Liver (tissue), 3 donors: ENCODE measurements around the gene ZFP36L1.

Experiments
- GABPA ChIP-seq, 2 donors: IDR thresholded peaks in 1 of 2; conservative IDR thresholded peaks in 1 of 2; 2 replicates each; pipeline ENCODE4 v1.6.1; 2016; ENCODE audit warnings: antibody characterized with exemption in 2 of 2, mild to moderate bottlenecking in 1 of 2, moderate library complexity in 1 of 2
- HNF4A ChIP-seq, 2 donors: conservative IDR thresholded peaks; 2 replicates each; pipeline ENCODE4 v1.6.1; 2016; ENCODE audit warnings: antibody characterized with exemption in 2 of 2, mild to moderate bottlenecking in 2 of 2
- JUND ChIP-seq, 2 donors: IDR thresholded peaks; 2 replicates each; pipeline ENCODE4 v1.6.1; 2016; ENCODE audit warnings: antibody characterized with exemption in 2 of 2
- NR2F2 ChIP-seq: IDR thresholded peaks from 2 replicates; pipeline ENCODE4 v1.6.1; 2016; ENCODE audit warnings: antibody characterized with exemption
- RAD21 ChIP-seq, 2 donors: IDR thresholded peaks; 2 replicates each; pipeline ENCODE4 v1.6.1; 2016; ENCODE audit warnings: antibody characterized with exemption in 2 of 2, mild to moderate bottlenecking in 2 of 2
- TAF1 ChIP-seq: conservative IDR thresholded peaks from 2 replicates; pipeline ENCODE4 v1.6.1; 2016; ENCODE audit warnings: antibody characterized with exemption, mild to moderate bottlenecking
- YY1 ChIP-seq: IDR thresholded peaks from 2 replicates; pipeline ENCODE4 v1.6.1; 2016; ENCODE audit warnings: antibody characterized with exemption, mild to moderate bottlenecking
- TF ChIP-seq, protein P1 (sequence below): fragments of 150-350 bp; IDR thresholded peaks from 2 replicates; pipeline ENCODE4 v1.5.1; 2017; ENCODE audit warnings: improper control_type of control experiment, low read depth, low read length; ENCODE audit not compliant: missing input control
- TF ChIP-seq, protein P2 (sequence below): IDR thresholded peaks from 2 replicates; pipeline ENCODE4 v1.6.1; 2016; ENCODE audit warnings: antibody characterized with exemption
- TF ChIP-seq, protein P3 (sequence below): IDR thresholded peaks from 2 replicates; pipeline ENCODE4 v1.6.1; 2016; ENCODE audit warnings: antibody characterized with exemption, mild to moderate bottlenecking
- TF ChIP-seq, protein P4 (sequence below): IDR thresholded peaks from 2 replicates; pipeline ENCODE4 v1.6.1; 2016; ENCODE audit warnings: antibody characterized with exemption
- TF ChIP-seq, protein P5 (sequence below): IDR thresholded peaks from 2 replicates; pipeline ENCODE4 v1.6.1; 2016; ENCODE audit warnings: antibody characterized with exemption
- donor health status: healthy.
- donor health status: healthy.

DNA sequence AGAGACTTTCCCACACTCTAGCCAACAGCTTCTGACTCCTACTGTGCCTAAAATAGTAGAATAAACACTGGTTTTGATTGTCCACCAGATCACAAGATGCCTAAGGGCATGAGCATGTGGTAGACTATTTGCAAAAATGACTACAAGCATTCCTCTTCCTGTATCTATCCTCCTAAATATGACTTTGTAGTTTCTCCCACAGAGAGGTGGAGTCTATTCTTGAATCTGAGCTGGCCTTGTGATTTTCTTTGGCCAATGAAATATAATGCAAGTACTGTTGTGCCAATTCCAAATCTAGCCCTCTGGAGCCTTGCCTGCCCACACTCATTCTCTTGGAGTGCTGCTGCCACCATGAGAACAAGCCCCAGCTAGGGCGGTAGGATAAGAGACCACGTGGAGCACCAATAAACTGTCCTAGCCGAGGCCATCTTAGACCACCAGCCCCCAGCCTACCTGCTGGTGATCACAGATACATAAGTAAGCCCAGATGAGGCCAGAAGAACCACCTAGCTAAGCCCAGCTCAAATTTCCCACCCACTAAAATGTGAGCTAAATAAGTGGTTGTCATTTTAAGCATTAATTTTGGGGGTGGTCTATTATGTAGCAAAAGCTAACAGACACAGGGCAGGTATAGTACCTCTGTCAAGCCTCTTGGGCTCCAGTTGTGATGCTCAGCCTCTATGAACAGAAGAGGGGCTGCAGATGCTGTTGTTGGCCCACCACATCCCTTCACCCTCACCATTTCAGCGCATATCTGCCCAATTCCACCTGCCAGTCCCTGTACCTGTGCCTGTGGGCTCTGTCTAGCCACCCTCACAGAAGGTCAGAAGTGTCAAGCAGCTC lies 17.9 kb downstream of the ZFP36L1 start:
- TF ChIP-seq, protein P1, sequence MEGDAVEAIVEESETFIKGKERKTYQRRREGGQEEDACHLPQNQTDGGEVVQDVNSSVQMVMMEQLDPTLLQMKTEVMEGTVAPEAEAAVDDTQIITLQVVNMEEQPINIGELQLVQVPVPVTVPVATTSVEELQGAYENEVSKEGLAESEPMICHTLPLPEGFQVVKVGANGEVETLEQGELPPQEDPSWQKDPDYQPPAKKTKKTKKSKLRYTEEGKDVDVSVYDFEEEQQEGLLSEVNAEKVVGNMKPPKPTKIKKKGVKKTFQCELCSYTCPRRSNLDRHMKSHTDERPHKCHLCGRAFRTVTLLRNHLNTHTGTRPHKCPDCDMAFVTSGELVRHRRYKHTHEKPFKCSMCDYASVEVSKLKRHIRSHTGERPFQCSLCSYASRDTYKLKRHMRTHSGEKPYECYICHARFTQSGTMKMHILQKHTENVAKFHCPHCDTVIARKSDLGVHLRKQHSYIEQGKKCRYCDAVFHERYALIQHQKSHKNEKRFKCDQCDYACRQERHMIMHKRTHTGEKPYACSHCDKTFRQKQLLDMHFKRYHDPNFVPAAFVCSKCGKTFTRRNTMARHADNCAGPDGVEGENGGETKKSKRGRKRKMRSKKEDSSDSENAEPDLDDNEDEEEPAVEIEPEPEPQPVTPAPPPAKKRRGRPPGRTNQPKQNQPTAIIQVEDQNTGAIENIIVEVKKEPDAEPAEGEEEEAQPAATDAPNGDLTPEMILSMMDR = no peak
- TF ChIP-seq, protein P2, sequence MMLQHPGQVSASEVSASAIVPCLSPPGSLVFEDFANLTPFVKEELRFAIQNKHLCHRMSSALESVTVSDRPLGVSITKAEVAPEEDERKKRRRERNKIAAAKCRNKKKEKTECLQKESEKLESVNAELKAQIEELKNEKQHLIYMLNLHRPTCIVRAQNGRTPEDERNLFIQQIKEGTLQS = no peak
- TF ChIP-seq RAD21 (IDR thresholded peaks at IDR 0.05) (no peak), TAF1 (no peak), YY1 (no peak), NR2F2 (no peak), HNF4A (conservative IDR thresholded peaks at IDR 0.05) (no peak), JUND (IDR thresholded peaks at IDR 0.05) (no peak), GABPA (IDR thresholded peaks at IDR 0.05 in 1 of 2, conservative IDR thresholded peaks at IDR 0.05 in 1 of 2) (no peak)
- TF ChIP-seq, protein P3, sequence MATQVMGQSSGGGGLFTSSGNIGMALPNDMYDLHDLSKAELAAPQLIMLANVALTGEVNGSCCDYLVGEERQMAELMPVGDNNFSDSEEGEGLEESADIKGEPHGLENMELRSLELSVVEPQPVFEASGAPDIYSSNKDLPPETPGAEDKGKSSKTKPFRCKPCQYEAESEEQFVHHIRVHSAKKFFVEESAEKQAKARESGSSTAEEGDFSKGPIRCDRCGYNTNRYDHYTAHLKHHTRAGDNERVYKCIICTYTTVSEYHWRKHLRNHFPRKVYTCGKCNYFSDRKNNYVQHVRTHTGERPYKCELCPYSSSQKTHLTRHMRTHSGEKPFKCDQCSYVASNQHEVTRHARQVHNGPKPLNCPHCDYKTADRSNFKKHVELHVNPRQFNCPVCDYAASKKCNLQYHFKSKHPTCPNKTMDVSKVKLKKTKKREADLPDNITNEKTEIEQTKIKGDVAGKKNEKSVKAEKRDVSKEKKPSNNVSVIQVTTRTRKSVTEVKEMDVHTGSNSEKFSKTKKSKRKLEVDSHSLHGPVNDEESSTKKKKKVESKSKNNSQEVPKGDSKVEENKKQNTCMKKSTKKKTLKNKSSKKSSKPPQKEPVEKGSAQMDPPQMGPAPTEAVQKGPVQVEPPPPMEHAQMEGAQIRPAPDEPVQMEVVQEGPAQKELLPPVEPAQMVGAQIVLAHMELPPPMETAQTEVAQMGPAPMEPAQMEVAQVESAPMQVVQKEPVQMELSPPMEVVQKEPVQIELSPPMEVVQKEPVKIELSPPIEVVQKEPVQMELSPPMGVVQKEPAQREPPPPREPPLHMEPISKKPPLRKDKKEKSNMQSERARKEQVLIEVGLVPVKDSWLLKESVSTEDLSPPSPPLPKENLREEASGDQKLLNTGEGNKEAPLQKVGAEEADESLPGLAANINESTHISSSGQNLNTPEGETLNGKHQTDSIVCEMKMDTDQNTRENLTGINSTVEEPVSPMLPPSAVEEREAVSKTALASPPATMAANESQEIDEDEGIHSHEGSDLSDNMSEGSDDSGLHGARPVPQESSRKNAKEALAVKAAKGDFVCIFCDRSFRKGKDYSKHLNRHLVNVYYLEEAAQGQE = no peak
- TF ChIP-seq, protein P4, sequence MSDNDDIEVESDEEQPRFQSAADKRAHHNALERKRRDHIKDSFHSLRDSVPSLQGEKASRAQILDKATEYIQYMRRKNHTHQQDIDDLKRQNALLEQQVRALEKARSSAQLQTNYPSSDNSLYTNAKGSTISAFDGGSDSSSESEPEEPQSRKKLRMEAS = no peak
- TF ChIP-seq, protein P5, sequence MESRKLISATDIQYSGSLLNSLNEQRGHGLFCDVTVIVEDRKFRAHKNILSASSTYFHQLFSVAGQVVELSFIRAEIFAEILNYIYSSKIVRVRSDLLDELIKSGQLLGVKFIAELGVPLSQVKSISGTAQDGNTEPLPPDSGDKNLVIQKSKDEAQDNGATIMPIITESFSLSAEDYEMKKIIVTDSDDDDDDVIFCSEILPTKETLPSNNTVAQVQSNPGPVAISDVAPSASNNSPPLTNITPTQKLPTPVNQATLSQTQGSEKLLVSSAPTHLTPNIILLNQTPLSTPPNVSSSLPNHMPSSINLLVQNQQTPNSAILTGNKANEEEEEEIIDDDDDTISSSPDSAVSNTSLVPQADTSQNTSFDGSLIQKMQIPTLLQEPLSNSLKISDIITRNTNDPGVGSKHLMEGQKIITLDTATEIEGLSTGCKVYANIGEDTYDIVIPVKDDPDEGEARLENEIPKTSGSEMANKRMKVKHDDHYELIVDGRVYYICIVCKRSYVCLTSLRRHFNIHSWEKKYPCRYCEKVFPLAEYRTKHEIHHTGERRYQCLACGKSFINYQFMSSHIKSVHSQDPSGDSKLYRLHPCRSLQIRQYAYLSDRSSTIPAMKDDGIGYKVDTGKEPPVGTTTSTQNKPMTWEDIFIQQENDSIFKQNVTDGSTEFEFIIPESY = no peak
